HG03457 (cell line): ENCODE results near the gene OR11A1.

Source experiments
- ATAC-seq: cut with Tn5 transposase; IDR thresholded peaks from one replicate; pipeline ENCODE4 v1.9.1; 2021; ENCODE audit warnings: moderate number of reproducible peaks; ENCODE audit not compliant: unreplicated experiment

Gene OR11A1, protein sequence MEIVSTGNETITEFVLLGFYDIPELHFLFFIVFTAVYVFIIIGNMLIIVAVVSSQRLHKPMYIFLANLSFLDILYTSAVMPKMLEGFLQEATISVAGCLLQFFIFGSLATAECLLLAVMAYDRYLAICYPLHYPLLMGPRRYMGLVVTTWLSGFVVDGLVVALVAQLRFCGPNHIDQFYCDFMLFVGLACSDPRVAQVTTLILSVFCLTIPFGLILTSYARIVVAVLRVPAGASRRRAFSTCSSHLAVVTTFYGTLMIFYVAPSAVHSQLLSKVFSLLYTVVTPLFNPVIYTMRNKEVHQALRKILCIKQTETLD

DNA sequence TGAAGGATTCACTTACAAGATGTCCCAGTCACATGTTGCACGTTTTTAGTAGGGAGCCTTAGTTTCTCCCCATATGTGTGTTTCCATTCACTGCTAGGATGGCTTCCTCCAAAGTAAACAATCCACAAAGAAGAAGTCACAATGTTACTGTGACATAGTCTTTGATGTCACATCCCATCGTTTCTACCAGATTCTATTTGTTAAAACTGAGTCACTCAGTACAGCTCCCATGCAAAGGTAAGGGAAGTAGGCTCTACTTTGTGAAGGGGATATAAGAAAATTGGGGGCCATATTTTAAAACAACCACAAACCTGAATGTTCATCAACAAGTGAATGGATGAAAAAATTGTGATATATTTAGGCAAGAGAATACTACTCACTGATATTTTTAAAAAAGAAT lies at the start of gene OR11A1, which contains the start of gene OR2H1:
Gene OR11A1 (minus strand): TSS at position 101 of the 400 bp plus-strand sequence. CDS start 29,430 bp downstream, outside the sequence.
Gene OR2H1 (plus strand): TSS at position 185 of the 400 bp plus-strand sequence. CDS start 4,615 bp downstream, outside the sequence.
- no peak for ATAC-seq

DNA sequence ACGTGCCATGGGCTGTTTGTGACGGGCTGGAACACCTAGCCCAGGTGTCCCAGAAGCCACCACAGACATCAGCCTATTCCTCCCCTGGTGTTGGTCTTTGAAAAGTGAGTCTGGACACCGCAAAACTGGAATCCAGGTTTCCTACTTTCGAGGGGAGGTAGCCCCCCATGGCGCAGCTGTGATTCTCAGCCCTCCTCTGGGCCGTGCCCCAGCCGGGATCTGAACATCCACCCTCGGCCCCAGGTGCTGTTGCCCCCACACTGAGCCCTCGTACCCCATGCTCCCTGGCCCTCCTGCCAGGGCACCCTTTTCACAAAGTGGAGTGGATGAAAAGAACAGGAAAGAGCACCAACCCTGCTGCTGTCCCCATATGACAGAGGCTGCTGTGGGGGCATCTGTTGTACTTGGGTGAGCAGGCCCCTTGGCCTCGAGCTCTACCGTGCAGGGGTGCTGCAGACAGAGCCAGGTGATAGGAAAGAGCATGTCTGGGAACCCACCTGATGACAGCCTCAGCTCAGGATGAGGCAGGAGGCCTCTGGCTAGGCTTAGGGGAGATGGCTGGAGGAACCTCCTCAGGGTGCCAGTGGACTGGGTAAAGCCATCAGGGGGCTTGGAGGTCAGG lies 49.7 kb upstream of the OR11A1 start:
- no peak for ATAC-seq

DNA sequence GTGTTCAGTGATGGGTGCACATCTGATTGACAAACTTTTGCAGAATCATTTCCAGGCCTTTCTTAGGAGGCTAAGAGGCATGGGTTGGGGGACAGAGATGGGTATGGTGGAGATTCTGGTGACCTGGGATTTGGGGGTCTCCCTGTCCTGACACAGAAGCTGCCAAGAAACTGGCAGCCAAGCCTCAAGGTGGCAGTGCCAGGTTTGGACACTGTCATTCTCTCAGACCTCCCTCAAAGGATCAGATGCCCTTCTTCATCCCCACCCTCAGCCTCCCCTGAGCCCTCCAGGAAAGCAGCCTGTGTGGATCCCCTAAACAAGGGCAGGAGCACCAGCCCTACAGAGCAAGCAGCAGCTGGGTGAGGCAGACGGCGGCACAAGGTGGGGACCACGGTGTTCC lies 48.9 kb upstream of the OR11A1 start:
- no peak for ATAC-seq

DNA sequence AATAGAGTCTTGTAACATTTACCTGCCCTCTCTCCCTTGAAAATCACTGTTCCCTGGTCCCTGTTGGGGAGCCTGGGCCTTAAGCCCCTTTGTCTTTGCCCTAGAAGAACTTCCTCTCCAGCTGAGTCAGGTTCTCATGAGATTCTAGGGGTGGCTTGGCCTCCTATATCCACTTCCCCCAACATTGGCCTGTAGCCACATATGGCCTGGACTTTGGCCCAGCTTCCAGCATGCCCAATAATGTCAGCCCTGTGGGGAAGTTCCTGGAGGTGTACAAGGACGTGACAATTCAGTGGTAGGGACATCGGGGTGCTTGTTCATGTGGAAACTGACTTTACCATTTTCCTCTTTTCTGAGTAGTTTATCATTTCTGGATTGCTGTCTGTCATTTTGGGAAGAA lies 48.1 kb upstream of the OR11A1 start:
- no peak for ATAC-seq

DNA sequence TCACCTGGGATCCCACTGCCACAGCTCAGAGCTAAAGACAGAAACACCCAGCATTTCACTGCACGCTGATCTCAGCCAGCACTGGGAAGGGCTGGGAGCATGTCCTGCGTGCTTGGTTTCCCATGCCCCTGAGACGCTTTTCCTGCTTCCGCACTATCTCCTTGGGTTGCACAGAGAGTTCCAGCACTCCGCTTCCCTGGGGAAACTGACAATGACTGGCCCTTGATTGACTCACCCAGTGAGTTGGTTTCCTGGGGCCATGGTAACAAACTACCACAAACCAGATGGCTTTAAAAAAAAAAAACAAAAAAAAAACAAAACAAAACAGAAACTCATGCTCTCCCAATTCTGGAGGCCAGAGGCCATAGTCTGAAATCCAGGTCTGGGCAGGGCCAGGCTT lies 45.7 kb upstream of the OR11A1 start:
- no peak for ATAC-seq

DNA sequence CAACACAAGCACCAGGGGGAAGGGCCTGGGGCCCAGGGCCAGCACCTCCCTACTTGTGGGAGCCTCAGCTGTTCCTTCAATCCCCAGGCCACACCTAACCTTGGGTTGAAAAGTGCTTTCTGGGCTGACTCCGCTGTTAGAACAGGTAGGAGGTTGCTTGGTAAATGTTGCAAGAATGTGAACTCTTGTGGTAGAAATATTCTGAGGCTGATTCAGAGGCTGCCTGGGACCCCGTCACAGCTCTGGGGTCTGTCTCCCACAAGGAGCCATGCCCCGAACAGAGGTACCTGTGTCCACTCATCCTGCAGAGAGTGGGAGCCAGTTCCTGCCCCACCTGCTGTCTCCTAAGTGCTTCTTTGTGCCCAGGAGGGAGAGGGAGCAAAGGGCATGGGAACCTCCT lies 45.3 kb upstream of the OR11A1 start:
- ATAC-seq: no peak

DNA sequence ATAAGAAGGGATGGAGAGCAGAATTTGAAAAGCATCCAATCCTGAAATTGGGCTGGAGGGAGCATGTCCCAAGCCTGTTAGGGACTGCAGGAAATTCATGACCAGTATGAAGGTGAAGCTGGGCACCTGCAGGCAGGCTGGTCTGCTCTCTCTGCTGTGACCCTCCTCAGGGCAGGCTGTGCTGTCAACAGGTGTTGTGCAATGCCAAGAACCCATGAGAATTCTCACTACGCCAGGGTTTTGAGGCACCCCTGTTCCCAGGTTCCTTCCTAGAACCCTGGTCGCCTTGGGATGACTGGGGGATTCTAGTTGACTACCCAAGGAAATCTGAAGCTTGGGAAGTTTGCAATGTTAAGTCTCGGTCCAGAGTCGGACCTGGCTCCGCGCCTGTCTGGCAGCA lies 44.2 kb upstream of the OR11A1 start:
- no peak for ATAC-seq

DNA sequence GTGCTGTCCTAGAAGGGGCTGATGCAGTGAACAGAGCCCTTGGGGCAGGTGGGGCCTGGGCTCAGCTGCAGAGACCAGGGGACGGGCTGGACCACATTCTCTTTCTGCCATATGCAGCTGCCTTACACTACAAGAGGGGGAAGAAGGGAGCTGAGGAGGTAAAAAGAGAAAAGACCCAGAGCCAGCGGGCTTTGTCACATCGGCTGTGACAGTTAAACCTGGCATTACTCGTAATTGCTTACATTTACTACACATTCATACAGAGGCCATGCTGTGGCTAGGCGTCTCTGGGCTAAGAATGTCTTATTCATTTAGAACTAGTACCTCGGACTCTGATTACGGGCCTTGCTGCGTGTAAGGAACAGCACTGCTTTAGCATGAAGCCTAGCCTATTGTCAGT lies 43.7 kb upstream of the OR11A1 start:
- no peak for ATAC-seq

DNA sequence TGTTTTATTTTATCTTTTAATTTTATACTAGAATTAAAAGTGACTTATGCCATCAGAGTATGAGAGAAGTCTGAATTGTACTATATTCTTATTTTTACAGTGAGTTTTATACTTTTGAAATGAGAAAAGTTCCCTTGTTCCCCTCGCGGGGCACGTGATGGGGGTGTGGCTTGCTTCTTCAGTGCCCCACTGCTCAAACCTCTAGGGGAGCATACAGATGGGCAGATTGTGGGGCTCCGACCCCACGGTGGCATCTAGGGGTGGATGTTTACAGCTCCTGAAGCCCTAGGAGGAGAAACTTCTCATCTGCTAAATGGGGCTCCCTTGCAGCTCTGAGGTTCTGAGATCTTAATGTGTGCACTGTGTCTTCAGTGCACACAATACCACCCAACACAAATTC lies 42.8 kb upstream of the OR11A1 start:
- ATAC-seq: no peak

DNA sequence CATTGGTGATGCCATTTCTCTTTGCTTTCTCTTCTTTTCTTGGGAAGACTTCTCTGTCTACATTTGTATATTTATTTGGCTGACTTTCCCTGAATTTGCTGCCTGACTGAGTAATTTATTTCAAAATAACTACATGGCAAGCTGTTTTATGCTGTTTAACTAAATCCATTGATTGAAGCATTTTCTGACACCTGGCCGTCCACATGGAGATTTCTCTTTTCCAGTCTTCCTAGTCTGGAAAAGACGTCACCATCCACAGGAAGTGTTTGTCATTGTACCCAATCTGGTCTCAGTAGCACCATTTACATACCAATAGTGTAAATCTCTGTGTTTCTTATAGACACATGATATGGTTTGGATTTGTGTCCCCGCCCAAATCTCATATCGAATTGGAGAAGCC lies 40.1 kb upstream of the OR11A1 start:
- no peak for ATAC-seq

DNA sequence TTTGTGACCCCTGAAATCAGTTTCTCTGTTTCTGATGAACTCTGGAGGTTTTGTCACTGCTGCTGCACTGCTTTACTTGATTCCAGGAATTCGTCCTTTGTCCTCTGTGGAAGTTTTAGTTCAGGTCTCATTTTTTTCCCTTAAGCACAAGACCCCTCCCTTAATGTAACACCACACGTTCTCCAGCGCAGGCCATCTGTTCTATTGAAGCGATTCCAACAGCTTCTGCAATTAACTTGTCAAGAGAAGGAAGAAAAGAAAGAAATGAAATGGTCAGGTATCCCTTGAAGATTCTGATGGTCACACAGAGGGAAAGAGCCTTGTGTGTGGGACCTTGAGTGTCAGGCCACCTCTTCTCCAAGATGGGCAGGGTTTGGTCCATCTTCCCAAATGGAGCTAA lies 38.7 kb upstream of the OR11A1 start:
- no peak for ATAC-seq

DNA sequence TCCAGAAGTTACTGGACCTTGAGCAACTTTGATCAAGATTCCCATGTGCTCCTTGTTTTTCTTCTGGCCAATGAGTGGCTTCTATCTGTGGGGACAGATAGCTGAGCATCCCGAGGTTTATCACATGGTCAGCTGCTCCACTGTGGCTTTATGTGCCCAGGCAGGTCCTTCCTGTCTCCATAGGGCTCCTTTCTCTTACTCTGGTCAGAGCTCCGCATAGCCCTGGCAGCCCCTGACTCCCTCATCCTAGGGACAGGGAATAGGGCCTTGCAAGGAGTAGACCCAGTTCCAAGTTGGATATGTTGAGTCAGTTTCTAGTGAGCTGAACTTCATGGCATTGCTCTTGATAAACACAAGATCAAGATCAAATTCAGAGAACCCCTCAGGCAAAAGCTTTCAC lies 37.3 kb upstream of the OR11A1 start:
- ATAC-seq: no peak

DNA sequence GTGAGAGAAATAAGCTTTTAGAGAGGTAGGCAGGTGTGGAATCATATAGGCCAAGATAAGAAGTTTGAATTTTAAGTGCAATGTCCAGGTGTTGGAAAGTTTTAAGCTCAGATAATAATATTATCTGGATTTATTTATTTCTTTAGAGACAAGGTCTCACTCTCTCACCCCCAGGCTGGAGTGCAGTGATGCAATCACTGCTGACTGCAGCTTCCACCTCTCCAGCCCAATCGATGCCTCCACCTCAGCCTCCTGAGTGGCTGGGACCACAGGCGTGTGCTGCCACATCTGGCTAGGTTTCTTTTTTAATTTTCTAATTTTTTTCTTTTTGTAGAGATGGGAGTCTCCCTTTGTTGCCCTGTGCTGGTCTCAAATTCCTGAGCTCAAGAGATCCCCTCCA lies 36.4 kb upstream of the OR11A1 start:
- no peak for ATAC-seq

DNA sequence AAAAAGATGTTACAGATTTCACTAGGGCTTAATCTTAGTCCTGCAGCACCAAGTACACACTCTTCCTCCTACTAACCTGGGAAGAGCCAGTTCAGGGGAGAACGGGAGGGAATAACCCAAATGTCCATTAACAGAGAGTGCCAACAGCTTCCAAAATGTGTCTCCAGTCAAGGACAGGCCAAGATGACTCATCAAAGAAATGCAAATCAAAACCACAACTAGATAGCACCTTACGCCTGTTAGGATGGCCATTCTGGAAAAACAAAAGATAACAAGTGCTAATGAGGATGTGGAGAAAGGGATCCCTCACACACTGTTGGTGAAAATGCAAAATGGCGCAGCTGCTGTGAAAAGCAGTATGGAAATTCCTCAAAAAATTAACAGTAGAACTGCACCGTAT lies 34.7 kb upstream of the OR11A1 start:
- no peak for ATAC-seq

DNA sequence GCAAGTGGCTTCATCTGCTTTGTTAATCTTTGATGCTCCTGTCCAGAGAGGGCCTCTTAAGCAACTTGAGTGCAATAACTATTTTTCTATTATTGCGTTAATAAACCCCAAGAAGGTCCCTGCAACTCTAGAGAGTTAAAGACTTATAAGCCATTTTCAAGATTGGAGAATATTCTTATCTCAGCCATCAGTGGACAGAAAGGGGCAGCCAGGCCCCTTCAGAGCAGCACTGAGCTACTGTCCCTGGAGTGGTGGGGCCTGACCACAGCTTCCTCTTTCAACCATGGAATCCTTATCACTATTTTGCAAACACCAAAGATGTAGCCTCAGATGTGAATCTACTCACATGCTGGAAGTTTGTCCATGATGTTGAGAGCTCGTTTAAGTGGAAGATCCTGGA lies 33.7 kb upstream of the OR11A1 start:
- ATAC-seq: no peak

DNA sequence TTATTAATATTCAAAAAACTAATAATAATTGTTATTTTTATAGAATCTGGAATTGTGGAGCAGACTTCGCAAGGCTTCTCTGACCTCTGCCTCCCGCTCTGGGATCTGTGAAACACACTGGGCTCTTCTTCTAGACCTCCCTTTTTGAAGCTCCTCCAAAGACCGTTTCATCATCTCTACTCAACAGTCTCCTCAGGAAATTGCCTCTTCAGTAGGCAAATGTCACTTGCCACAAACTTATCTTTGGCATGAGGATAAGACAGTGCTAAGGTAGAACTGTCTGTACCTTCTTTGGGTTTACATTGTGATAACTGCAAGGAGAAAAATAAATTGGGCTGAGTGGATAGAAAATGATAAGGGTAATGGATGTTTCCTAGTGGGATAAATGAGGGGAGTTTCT lies 33.2 kb upstream of the OR11A1 start:
- ATAC-seq: no peak

DNA sequence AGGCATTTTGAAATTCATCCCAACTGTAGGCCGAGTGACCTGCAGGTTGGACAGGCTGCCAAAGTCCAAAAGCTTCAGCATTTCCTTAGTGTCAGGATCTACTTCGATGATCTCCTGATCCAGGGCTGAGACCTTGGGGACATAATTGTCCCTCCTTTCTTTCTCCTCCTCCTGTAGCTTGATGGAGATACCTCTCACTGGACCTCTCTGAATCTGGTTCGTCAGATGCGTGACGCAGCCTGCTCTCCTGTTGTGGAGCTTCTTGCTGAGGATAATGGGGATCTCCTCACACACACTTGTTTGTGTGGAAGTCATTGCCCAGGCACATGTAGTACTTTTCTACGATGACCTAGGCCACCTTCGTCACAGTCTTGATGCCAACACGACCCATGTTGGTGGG lies 32.4 kb upstream of the OR11A1 start:
- ATAC-seq: no peak

DNA sequence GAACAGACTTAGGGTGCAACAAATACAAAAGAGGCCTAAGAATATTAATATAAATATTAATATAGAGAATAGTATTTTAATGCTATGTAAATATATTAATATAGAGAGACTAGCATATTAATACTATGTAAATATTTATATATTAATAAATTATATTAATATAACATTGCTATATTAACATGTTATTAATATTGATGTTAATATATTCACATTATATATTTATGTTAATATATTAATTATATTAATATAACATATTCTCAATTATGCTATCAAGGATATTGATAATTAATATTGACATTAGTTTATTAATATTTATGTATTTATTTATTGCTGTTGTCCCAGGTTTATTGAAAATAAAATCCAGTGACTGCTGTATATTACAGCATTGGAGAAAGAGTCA lies 32.0 kb upstream of the OR11A1 start:
- no peak for ATAC-seq

DNA sequence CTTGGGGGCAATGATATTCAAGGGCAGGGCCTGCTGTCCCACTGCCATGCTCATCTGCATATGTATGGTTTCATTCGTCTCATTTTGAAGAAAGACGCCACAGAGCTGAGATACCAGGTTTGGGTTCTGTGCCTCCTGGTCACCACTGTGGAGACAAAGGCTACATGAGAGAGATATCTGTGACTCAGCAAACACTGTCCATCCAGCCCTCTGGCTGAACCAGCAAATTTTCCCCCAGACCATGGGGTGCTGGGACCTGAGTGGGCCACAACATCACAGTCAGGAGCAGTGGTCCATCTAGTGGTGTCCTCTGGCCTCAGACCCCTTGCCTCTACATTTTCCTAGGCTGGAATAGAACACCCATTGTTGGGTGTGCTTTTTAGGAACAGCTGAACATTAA lies 30.8 kb upstream of the OR11A1 start, which contains the start of gene MAS1L:
Gene MAS1L (minus strand): TSS at position 297 of the 400 bp plus-strand sequence. CDS start 54 bp downstream, at position 243.
- ATAC-seq: no peak

DNA sequence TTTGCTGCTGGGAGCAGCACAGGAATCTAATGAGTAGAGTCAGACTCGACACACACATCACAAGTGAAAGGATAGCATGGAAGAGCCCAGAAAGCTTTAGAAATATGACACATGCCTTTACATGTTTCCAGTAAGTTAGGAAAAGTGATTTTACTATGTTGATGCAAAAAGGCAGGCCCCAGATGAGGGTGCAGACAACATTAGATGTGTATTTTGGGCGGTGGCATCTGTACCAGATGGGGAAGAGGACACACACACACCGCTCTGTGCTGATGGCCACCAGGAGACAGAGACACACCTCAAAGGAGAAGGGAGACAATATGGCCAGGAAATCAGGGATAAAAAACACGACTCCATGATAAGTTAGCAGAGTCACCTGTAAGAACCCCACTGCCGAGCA lies 30.3 kb upstream of the OR11A1 start:
- no peak for ATAC-seq

DNA sequence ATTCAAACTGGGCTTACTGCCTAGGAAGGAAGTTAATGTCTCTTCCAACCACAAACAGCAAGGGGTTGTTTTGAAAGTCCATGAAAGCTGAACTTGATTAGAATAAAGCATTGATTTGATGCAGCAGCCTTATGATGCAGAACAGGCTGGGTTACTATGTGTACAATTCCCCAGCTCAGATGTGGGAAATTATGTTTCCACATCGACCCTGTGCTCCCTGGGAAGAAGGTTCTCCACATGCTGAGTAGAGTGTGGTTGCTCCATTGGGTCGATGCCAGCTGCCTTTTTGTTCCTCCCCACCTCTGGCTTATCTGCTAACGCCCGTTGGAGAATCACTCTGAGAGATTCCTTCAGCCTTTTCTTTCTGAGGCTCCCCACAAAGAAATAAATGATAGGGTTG lies 29.7 kb upstream of the OR11A1 start:
- ATAC-seq: no peak

DNA sequence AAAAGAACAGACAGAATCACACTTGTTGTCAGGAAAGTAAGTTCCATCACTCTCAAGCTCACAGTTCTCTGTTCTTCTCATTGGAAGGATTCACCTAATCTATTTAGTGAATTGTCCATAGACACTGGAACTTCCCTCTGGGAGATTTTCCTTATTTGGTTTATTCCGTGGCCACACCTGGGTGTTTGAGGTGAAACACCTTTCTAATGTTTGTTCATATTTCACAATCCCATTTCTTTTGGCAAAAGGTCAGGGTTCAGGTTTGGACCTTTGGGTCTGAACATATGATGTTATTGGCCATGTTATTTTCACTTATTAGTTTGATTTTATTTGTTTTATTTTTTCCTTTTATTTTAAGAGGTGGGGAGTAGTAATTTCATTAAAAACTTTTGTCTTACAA lies 26.9 kb upstream of the OR11A1 start:
- no peak for ATAC-seq

DNA sequence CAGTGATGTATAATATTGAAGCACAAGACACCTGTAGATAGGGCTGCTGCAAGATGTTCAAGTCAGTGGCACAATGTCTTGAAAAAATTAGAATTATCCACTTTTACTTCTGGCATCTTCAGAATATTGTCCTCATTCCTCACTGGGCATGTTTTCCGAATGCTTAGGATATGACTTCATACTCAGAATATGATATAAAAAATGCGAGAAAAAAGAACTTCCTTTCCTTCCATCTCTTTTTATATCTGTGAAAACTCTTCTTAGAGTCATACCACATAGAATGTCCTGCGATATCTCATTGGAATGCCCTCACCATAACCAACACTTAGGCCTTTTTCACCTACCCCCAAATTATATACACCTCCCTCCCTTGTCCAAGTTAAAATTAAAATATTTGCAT lies 26.3 kb upstream of the OR11A1 start:
- no peak for ATAC-seq
